ENCODE results near the gene CD177.
A peak's percentile ranks its signal among the peaks of the same experiment; 100 is the strongest.
"Not testable (repeated sequence)": the region's sequence is repeated elsewhere in the genome, so short reads cannot be mapped to it uniquely, and the experiment has no call there.

CD177 gene

GRCh38 chr19:43351998-43352746 is 1.3 kb upstream of the CD177 start:
- no peak overlapping the region for H3K4me3 ChIP-seq (ENCODE audit: low read length)
- no peak for DNase-seq (ENCODE audit: low read depth)
- no peak for TF ChIP-seq CTCF (conservative IDR thresholded peaks at IDR 0.05; ENCODE audit: low read depth, low read length)

- DNase-seq (ENCODE audit: low read depth): no peak
- TF ChIP-seq CTCF (conservative IDR thresholded peaks at IDR 0.05; ENCODE audit: low read depth, low read length): no peak
- H3K4me3 ChIP-seq (ENCODE audit: low read length): peak overlapping the region; percentile 41
These were observed 780 bp downstream of the CD177 start for GRCh38 chr19:43354305-43354627.

GRCh38 chr19:43356749-43357148 is 3.3 kb downstream of the CD177 start:
- not testable (repeated sequence) for DNase-seq (ENCODE audit: low read depth); H3K4me3 ChIP-seq (ENCODE audit: low read length)

DNA sequence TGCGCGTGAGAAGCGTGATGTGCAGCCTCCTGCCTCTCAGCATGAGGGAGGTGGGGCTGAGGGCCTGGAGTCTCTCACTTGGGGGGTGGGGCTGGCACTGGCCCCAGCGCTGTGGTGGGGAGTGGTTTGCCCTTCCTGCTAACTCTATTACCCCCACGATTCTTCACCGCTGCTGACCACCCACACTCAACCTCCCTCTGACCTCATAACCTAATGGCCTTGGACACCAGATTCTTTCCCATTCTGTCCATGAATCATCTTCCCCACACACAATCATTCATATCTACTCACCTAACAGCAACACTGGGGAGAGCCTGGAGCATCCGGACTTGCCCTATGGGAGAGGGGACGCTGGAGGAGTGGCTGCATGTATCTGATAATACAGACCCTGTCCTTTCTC is 8.7 kb downstream of the CD177 start:
- no peak overlapping the region for H3K4me3 ChIP-seq (ENCODE audit: low read length)
- no peak for TF ChIP-seq CTCF (conservative IDR thresholded peaks at IDR 0.05; ENCODE audit: low read depth, low read length)
- no peak for DNase-seq (ENCODE audit: low read depth)

DNA sequence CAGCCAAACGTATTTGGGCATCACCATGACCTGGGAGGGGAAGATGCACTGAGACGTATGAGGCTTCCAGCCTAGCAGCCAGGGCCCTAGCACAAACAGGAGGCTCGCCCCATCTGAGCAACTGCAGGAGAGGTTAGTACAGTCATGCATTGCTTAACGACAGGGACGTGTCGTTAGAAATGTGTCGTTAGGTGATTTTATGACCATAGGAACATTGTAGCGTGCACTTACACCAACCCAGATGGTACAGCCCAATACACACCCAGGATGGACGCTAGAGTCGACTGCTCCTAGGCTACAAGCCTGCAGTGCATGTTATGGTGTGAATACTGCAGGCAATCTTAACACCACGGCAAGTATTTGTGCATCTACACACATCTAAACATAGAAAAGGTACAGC is 9.3 kb downstream of the CD177 start:
- no peak for TF ChIP-seq CTCF (conservative IDR thresholded peaks at IDR 0.05; ENCODE audit: low read depth, low read length)
- DNase-seq (ENCODE audit: low read depth): no peak
- H3K4me3 ChIP-seq (ENCODE audit: low read length): no peak overlapping the region

DNA sequence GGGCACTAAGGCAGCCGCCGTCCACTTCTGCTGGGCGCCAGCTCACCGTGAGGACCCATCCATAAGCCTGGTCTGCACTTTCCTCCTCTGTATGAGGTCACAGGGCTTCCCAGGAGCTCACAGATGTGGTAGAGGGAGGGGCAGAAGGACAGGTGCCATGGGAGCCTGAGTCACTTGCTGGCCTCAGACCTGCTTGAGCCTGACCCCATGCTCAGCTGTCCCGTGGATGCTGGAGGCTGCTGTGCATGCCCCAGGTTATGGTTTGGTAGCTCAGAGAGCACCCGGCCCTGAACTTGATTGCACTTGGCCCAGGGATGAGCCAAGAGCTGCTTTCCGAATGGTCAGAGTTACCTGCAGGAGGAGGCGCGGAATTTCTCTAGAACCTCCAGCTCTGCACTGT is 12.2 kb downstream of the CD177 start:
- not testable (repeated sequence) for H3K4me3 ChIP-seq (ENCODE audit: low read length); DNase-seq (ENCODE audit: low read depth)

DNA sequence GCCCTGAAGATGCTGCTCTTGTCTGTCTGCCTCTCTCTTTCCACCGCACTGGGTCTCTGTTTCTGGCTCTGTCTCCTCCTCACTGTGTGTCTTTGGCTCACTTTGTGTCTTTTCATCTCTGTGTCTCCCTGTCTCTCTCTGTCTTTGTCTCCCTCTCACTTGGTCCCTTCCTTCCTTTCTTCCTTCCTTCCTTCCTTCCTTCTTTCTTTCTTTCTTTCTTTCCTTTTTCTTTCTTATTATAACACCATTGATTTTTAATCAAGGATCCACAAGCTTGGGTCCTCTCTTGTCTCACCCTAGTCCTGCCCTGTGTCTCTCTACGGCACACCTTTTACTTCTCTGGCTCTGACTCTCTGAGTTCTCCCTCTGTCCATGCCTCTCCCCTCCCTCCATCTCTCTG is 14.3 kb downstream of the CD177 start:
- no peak for TF ChIP-seq CTCF (conservative IDR thresholded peaks at IDR 0.05; ENCODE audit: low read depth, low read length)
- no peak overlapping the region for H3K4me3 ChIP-seq (ENCODE audit: low read length)
- DNase-seq (ENCODE audit: low read depth): no peak

DNA sequence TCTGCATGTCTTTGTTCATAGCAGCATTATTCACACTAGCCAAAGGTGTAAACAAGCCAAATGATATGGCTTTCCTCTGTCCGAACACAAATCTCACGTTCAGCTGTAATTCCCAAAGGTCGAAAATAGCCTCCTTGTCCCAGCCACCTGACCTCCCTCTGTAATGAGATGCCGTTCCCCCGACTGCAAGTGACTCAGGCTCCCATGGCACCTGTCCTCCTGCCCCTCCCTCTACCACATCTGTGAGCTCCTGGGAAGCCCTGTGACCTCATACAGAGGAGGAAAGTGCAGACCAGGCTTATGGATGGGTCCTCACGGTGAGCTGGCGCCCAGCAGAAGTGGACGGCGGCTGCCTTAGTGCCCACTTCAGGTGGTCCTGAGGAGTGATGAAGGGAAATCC is 15.4 kb downstream of the CD177 start:
- not testable (repeated sequence) for DNase-seq (ENCODE audit: low read depth); H3K4me3 ChIP-seq (ENCODE audit: low read length)

- TF ChIP-seq CTCF (conservative IDR thresholded peaks at IDR 0.05; ENCODE audit: low read depth, low read length): no peak
- H3K4me3 ChIP-seq (ENCODE audit: low read length): no peak overlapping the region
- no peak for DNase-seq (ENCODE audit: low read depth)
These were observed 18.4 kb downstream of the CD177 start for GRCh38 chr19:43371909-43372308.
